ENCODE data around the gene CMKLR1. TPM values are rescaled to one million over a fixed set of nuclear protein-coding genes. Genes with fewer than 3 reads are reported as not detected.

Gene CMKLR1
- total RNA-seq, 1 experiment from 2014 or later, result 0.66 TPM

DNA sequence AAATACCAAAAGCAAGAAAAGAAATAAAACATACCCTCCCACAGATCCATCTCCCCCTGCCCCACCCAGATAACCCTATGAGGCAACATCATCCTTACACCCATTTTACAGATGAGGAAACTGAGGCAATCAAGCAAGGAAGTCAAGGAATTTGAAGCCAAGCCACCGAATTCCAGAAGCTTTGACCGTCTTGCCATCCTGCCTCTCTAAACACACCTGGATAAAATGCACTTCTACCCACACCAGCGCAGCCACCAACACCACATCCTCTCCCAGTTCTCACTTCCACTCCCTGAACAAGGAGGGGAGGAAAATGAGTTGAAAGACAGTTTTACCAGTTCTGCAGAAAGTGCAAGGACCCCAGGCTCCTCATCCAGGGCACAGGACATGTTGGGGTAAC is 13.6 kb downstream of the CMKLR1 start:
- Histone ChIP-seq H3K9me3 (ENCODE audit: control insufficient read depth, low read depth, low read length) (no peaks in the 10 kb centered on the region), H2BK20ac (ENCODE audit: low read depth, low read length, poor library complexity, severe bottlenecking) (no peak overlapping the region), H2AK5ac (ENCODE audit: insufficient read length, low read length) (no peak overlapping the region), H3K27ac (ENCODE audit: insufficient read length, low read depth, low read length) (no peak overlapping the region), H2BK5ac (ENCODE audit: insufficient read length, low read length) (no peak overlapping the region), H3K23ac (ENCODE audit: insufficient read length, low read depth, low read length) (no peak overlapping the region), H4K20me1 (ENCODE audit: control insufficient read depth, insufficient read depth, insufficient read length) (no peaks in the 10 kb centered on the region), H3K4me1 (ENCODE audit: insufficient read depth, low read length) (peaks cover 5% of the 10 kb centered on the region; the same call in 1 of the 2 replicates), H2AFZ (ENCODE audit: low read length) (no peak overlapping the region), H3K56ac (ENCODE audit: insufficient read length, low read depth, low read length) (no peak overlapping the region), H3K14ac (ENCODE audit: insufficient read depth, low read length) (no peak overlapping the region), H3K4me2 (ENCODE audit: insufficient read depth, insufficient read length, low read length) (no peak overlapping the region), H2BK15ac (ENCODE audit: low read depth, low read length) (no peak overlapping the region), H3K79me1 (ENCODE audit: insufficient read depth, low read depth, low read length, poor library complexity, severe bottlenecking) (no peaks in the 10 kb centered on the region), H4K8ac (replicated peaks; ENCODE audit: insufficient read length, low read depth, low read length) (no peak overlapping the region), H4K91ac (ENCODE audit: insufficient read length, low read depth, low read length) (no peak overlapping the region), H4K5ac (ENCODE audit: insufficient read length, low read depth, low read length) (no peak overlapping the region), H2BK120ac (ENCODE audit: low read depth, low read length, poor library complexity, severe bottlenecking) (no peak overlapping the region), H3K4ac (ENCODE audit: low read depth, low read length) (no peak overlapping the region), H3K9ac (ENCODE audit: extremely low read depth, insufficient read length, low read length) (no peak overlapping the region), H3K23me2 (ENCODE audit: insufficient read length, low read depth, low read length, poor library complexity, severe bottlenecking) (no peaks in the 10 kb centered on the region), H3K79me2 (ENCODE audit: insufficient read depth, low read length) (no peaks in the 10 kb centered on the region), H3K27me3 (ENCODE audit: insufficient read depth, low read length) (no peaks in the 10 kb centered on the region), H3T11ph (ENCODE audit: low read length) (no peak overlapping the region), H2BK12ac (ENCODE audit: insufficient read length, low read depth, low read length) (no peak overlapping the region), H3K18ac (ENCODE audit: insufficient read length, low read depth, low read length) (no peak overlapping the region)
- TF ChIP-seq, protein P1, sequence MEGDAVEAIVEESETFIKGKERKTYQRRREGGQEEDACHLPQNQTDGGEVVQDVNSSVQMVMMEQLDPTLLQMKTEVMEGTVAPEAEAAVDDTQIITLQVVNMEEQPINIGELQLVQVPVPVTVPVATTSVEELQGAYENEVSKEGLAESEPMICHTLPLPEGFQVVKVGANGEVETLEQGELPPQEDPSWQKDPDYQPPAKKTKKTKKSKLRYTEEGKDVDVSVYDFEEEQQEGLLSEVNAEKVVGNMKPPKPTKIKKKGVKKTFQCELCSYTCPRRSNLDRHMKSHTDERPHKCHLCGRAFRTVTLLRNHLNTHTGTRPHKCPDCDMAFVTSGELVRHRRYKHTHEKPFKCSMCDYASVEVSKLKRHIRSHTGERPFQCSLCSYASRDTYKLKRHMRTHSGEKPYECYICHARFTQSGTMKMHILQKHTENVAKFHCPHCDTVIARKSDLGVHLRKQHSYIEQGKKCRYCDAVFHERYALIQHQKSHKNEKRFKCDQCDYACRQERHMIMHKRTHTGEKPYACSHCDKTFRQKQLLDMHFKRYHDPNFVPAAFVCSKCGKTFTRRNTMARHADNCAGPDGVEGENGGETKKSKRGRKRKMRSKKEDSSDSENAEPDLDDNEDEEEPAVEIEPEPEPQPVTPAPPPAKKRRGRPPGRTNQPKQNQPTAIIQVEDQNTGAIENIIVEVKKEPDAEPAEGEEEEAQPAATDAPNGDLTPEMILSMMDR (conservative IDR thresholded peaks at IDR 0.05), result no peak
- Mint-ChIP-seq H3K27ac (no peak overlapping the region), H3K4me1 (peaks cover 13 to 14% of the 10 kb centered on the region in 2 experiments), H3K9me3 (no peaks in the 10 kb centered on the region; a peak in 1 of 5 replicates), H3K36me3 (ENCODE audit: insufficient read depth in 1 of 3, low read depth in 3 of 3) (no peaks in the 10 kb centered on the region), H3K27me3 (ENCODE audit: low read depth) (peaks cover 7% of the 10 kb centered on the region), H3K4me3 (no peak overlapping the region)
- WGBS (ENCODE audit: extremely low coverage, insufficient read length, low lambda C conversion rate), result no CpG with 5 or more reads among the region's 3 CpGs
- DNase-seq, result no peak

Data from H9 (cell line).